ENCODE results near the gene HRH1.

Gene HRH1

GRCh38 chr3:11283139-11283475, 128.8 kb downstream of the HRH1 start:
- peaks cover 17% of the 10 kb centered on the region for H3K4me1 Mint-ChIP-seq
- H3K27me3 Mint-ChIP-seq = no peaks in the 10 kb centered on the region
- H3K4me3 Mint-ChIP-seq = no peak overlapping the region
- ATAC-seq = no peak
- H3K27ac Mint-ChIP-seq = peak overlapping the region; percentile 15
- H3K36me3 Mint-ChIP-seq = peaks cover 16% of the 10 kb centered on the region
- no peaks in the 10 kb centered on the region for H3K9me3 Mint-ChIP-seq

- H3K4me3 Mint-ChIP-seq = no peak overlapping the region
- H3K27ac Mint-ChIP-seq = peak overlapping the region; percentile 15
- peaks cover 16% of the 10 kb centered on the region for H3K36me3 Mint-ChIP-seq
- no peak for ATAC-seq
- H3K4me1 Mint-ChIP-seq = peaks cover 26% of the 10 kb centered on the region
- H3K9me3 Mint-ChIP-seq = no peaks in the 10 kb centered on the region
- no peaks in the 10 kb centered on the region for H3K27me3 Mint-ChIP-seq
These were observed 129.7 kb downstream of the HRH1 start for GRCh38 chr3:11284011-11284410.

DNA sequence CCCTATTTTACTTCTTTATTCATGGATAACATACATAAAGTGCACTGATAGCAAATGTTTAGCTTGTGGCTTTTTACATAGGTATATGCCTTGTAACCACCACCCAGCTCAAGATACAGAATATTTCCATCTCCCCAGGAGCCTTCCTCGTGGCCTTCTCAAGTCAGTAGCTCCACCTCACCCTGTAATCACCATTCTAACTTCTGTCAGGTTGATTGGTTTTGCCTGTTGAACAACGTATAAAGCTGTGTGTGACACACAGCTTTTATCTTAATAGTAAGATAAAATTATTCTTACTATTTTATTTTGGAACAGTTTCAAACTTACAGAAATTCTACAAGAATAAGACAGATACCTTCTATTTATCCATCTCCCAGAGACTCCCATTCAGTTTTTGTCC, 131.2 kb downstream of the HRH1 start:
- H3K36me3 Mint-ChIP-seq = peaks cover 20% of the 10 kb centered on the region
- H3K27me3 Mint-ChIP-seq = no peaks in the 10 kb centered on the region
- no peak for ATAC-seq
- no peaks in the 10 kb centered on the region for H3K9me3 Mint-ChIP-seq
- H3K4me1 Mint-ChIP-seq = peaks cover 41% of the 10 kb centered on the region
- H3K4me3 Mint-ChIP-seq = no peak overlapping the region
- H3K27ac Mint-ChIP-seq = no peak overlapping the region

- ATAC-seq = no peak
- no peaks in the 10 kb centered on the region for H3K27me3 Mint-ChIP-seq
- no peak overlapping the region for H3K4me3 Mint-ChIP-seq
- H3K4me1 Mint-ChIP-seq = peaks cover 57% of the 10 kb centered on the region
- peak overlapping the region; percentile 97 for H3K27ac Mint-ChIP-seq
- H3K9me3 Mint-ChIP-seq = no peaks in the 10 kb centered on the region
- H3K36me3 Mint-ChIP-seq = peaks cover 31% of the 10 kb centered on the region
These were observed 133.1 kb downstream of the HRH1 start for GRCh38 chr3:11287404-11287803.

DNA sequence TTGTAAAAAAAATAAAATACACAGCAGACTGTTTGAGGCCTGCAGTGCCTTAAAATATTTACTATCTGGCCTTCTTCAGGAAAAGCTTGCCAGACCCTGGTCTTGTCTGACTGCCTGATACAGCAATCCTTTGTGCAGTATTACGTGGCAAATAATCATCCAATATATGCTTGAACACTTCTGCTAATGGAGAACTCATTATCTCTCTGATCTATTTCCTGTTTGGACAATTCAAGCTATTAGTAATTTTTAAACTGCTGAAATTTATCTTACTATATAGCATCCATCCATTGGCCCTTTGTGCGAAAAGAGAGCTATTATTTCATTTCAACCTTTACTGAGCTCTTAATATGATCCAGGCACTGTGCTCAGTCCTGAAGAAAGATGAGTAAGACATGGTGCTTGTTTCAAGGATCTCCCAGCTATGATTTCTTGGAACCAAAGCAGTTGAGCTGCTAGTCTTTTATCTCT, 133.8 kb downstream of the HRH1 start:
- Mint-ChIP-seq H3K4me1 (peaks cover 57% of the 10 kb centered on the region), H3K9me3 (no peaks in the 10 kb centered on the region)

DNA sequence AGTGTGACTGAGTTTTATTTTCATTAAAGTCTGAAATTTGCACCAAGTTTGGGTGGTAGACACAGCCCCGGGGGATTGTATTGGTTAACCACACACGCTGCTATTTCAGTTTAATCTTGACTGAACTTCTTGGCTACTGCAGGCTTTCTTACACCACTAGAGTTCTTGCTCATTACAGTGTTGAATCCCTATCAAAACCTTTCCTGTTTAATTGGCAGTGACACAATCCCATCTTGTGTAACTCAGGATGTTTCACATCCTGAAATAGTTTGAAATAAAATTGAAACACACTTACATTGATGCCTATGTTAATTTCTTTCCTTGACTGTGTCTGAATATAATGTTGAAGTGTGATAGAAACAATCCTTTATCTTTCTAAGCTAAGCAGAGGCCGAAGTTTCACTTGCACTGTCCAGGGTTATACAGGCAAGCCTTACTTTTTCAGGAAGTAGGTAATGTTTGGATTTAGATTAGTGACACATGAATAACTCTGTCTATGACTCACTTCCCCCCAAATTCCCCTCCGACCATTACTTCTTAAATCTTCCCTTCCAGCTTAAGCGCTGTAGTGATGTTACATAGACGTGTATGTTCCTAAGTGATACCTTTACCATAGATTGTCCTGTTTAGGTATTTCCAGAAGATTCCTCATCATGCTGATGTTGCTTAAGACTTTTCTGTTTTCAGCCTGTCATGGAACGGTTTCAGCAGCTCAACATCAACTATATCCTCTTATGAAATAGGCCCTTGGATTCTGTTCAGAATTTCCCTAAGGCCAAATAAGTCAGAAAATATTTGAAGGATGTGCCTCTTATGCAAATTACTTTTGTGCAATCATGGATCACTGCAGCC, 134.7 kb downstream of the HRH1 start:
- H3K36me3 Mint-ChIP-seq = peaks cover 25% of the 10 kb centered on the region
- peak; percentile 96 for ATAC-seq
- H3K27ac Mint-ChIP-seq = peak overlapping the region; percentile 97
- H3K9me3 Mint-ChIP-seq = no peaks in the 10 kb centered on the region
- peak overlapping the region; percentile 74 for H3K4me3 Mint-ChIP-seq
- H3K27me3 Mint-ChIP-seq = no peaks in the 10 kb centered on the region
- H3K4me1 Mint-ChIP-seq = peaks cover 57% of the 10 kb centered on the region

More for the DNA sequence above, 133.8 kb downstream of the HRH1 start:
- H3K27ac Mint-ChIP-seq = peak overlapping the region; percentile 97
- peak overlapping the region; percentile 74 for H3K4me3 Mint-ChIP-seq
- no peaks in the 10 kb centered on the region for H3K27me3 Mint-ChIP-seq
- peaks cover 25% of the 10 kb centered on the region for H3K36me3 Mint-ChIP-seq
- ATAC-seq = no peak

- H3K36me3 Mint-ChIP-seq = peaks cover 25% of the 10 kb centered on the region
- no peaks in the 10 kb centered on the region for H3K27me3 Mint-ChIP-seq
- no peaks in the 10 kb centered on the region for H3K9me3 Mint-ChIP-seq
- peak overlapping the region; percentile 74 for H3K4me3 Mint-ChIP-seq
- peak overlapping the region; percentile 97 for H3K27ac Mint-ChIP-seq
- H3K4me1 Mint-ChIP-seq = peaks cover 57% of the 10 kb centered on the region
- no peak for ATAC-seq
These were observed 135.6 kb downstream of the HRH1 start for GRCh38 chr3:11289864-11290263.

- Mint-ChIP-seq H3K36me3 (peaks cover 25% of the 10 kb centered on the region), H3K4me1 (peaks cover 62% of the 10 kb centered on the region), H3K27ac (peak overlapping the region; percentile 97), H3K27me3 (no peaks in the 10 kb centered on the region), H3K4me3 (peak overlapping the region; percentile 74), H3K9me3 (no peaks in the 10 kb centered on the region)
- ATAC-seq = no peak
These were observed 136.7 kb downstream of the HRH1 start for GRCh38 chr3:11290743-11291680.

DNA sequence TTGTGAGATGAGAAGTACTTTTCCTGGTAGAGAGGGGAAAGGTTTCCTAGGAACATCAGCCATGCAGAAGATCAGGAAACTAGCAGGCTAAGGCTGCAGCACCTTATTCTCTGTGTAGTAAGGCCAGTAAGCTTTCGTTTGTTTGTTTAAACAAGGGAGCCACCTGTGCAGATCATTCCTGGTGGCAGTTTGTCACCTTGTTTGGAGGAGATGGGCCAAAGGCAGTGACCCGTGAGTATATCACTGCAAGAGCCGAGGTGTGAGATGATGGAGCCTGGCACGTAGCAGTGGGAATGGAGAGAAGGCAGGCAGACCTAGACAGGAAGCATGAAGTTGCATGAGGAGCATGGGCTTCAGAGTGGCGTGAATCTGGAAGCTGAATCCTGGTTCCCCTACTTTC, 137.5 kb downstream of the HRH1 start:
- Mint-ChIP-seq H3K36me3 (peaks cover 31% of the 10 kb centered on the region), H3K4me3 (no peak overlapping the region), H3K27ac (peak overlapping the region; percentile 97), H3K4me1 (peaks cover 64% of the 10 kb centered on the region), H3K27me3 (no peaks in the 10 kb centered on the region), H3K9me3 (no peaks in the 10 kb centered on the region)
- ATAC-seq = no peak

DNA sequence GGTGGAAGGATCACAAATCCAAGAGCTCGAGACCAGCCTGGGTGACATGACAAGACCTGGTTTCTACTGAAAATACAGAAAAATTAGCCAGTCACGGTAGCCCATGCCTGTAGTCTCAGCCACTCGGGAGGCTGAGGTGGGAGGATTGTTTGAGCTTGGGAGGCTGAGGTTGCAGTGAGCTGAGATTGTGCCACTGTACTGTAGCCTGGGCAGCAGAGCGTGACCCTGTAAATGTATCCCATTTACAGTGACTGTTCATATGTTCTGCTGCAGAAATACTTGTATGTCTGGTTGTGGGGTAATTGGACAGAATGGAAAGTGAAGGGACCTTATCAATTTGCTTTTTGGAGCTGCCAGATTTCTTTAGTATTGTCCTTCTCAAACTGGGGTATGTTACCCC, 142.8 kb downstream of the HRH1 start:
- no peak overlapping the region for H3K4me3 Mint-ChIP-seq
- no peaks in the 10 kb centered on the region for H3K9me3 Mint-ChIP-seq
- no peak overlapping the region for H3K27ac Mint-ChIP-seq
- H3K36me3 Mint-ChIP-seq = peaks cover 55% of the 10 kb centered on the region
- ATAC-seq = no peak
- H3K4me1 Mint-ChIP-seq = peaks cover 18% of the 10 kb centered on the region
- H3K27me3 Mint-ChIP-seq = no peaks in the 10 kb centered on the region

GRCh38 chr3:11300970-11301369, 146.7 kb downstream of the HRH1 start:
- no peak overlapping the region for H3K27ac Mint-ChIP-seq

GRCh38 chr3:11302444-11302843, 148.2 kb downstream of the HRH1 start:
- Mint-ChIP-seq H3K9me3 (no peaks in the 10 kb centered on the region), H3K27me3 (no peaks in the 10 kb centered on the region), H3K27ac (no peak overlapping the region), H3K4me3 (no peak overlapping the region), H3K36me3 (peaks cover 80% of the 10 kb centered on the region), H3K4me1 (peaks cover 31% of the 10 kb centered on the region)
- no peak for ATAC-seq

More at GRCh38 chr3:11300970-11301369, 146.7 kb downstream of the HRH1 start:
- no peaks in the 10 kb centered on the region for H3K9me3 Mint-ChIP-seq
- peaks cover 78% of the 10 kb centered on the region for H3K36me3 Mint-ChIP-seq
- H3K27me3 Mint-ChIP-seq = no peaks in the 10 kb centered on the region
- ATAC-seq = no peak
- H3K4me3 Mint-ChIP-seq = no peak overlapping the region
- H3K4me1 Mint-ChIP-seq = peaks cover 27% of the 10 kb centered on the region

GRCh38 chr3:11304175-11304574, 149.9 kb downstream of the HRH1 start:
- Mint-ChIP-seq H3K27me3 (no peaks in the 10 kb centered on the region), H3K36me3 (peaks cover 80% of the 10 kb centered on the region), H3K27ac (no peak overlapping the region), H3K4me3 (no peak overlapping the region), H3K4me1 (peaks cover 31% of the 10 kb centered on the region), H3K9me3 (no peaks in the 10 kb centered on the region)
- ATAC-seq = no peak

DNA sequence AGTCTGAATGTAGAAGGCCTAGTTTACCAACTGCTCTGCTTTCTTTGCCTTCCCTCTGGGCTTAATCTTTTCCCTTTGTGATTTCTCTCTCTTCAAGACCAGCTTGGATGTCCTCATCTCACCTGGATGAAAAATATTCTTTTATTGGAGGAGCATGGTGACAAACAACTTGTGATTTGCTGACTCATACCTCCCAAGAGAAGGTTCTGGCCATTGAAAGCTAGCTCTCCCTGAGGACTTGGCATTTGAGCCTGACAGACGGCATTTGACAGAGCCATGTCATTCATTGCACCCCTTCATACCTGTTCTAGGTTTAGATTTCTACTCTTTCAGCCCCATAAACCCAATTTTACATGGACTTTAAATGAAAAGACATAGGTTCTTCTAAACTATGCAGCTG, 151.2 kb downstream of the HRH1 start:
- ATAC-seq = no peak
- H3K4me1 Mint-ChIP-seq = peaks cover 31% of the 10 kb centered on the region

DNA sequence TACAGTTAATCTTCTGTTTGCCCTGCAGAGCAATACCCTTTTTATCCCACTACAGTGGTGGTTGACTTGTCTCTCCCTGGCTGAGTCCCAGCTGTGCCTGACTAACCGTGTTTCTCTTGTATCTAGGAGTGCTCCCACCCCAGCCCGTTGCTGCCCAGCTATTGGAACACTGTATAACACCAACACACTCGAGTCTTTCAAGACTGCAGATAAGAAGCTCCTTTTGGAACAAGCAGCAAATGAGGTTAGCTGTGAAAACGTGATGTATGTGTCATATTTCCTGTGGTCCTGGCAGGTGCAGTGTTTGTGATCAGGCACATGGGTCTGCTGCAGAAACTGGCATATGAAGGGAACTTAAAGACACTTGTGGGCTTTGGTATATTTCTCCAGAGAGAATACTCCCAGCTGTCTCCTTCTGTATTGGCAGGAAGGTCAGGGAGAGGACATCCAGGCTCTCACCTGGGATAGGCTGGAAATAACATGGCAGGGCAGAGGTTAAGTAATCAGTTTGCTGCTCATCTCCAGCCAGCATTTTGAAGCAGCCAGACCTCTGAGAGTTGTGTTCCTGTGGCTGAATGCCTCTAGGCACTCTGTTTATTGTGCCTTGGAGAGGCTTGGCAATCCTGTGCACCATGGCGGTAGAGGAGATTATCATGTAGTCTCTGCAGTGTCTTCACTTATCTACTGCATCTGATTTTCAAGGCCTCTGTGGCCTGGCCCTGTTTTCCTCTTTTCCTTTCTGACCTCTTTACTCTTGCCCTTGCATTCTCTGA, 152.7 kb downstream of the HRH1 start:
- no peaks in the 10 kb centered on the region for H3K9me3 Mint-ChIP-seq
- peaks cover 24% of the 10 kb centered on the region for H3K4me1 Mint-ChIP-seq
- H3K4me3 Mint-ChIP-seq = no peak overlapping the region
- peaks cover 66% of the 10 kb centered on the region for H3K36me3 Mint-ChIP-seq
- ATAC-seq = no peak
- H3K27me3 Mint-ChIP-seq = no peaks in the 10 kb centered on the region
- H3K27ac Mint-ChIP-seq = no peak overlapping the region

More for the DNA sequence above, 151.2 kb downstream of the HRH1 start:
- peak overlapping the region; percentile 29 for H3K27ac Mint-ChIP-seq
- H3K36me3 Mint-ChIP-seq = peaks cover 71% of the 10 kb centered on the region
- no peaks in the 10 kb centered on the region for H3K27me3 Mint-ChIP-seq
- H3K9me3 Mint-ChIP-seq = no peaks in the 10 kb centered on the region
- no peak overlapping the region for H3K4me3 Mint-ChIP-seq
